AG04450 (cell line): ENCODE results near the gene IPPK. TPM values are rescaled to one million over a fixed set of nuclear protein-coding genes. Genes with fewer than 3 reads are reported as not detected.

Experiments used
- CTCF ChIA-PET: fragments of 300-600, 350-600 bp; formaldehyde crosslinking; extraction: SDS; loops from one replicate; lab custom pipeline; 2022; ENCODE audit warnings: antibody characterized with exemption, inconsistent platforms; lab: Charles Lee
- POLR2A ChIA-PET: fragments of 350-600 bp; formaldehyde crosslinking; extraction: SDS; loops from one replicate; lab custom pipeline; 2021; ENCODE audit warnings: antibody characterized with exemption, inconsistent platforms; lab: Yijun Ruan, JAX
- DNase-seq: peaks from one replicate; pipeline ENCODE4 v3.0.0-alpha.2; 2011; ENCODE audit warnings: low read depth, low spot score
- H3K27ac ChIP-seq: one replicate; pipeline ENCODE4 v1.5.1; 2012; ENCODE audit warnings: low read depth, low read length, control low read depth
- H3K27me3 ChIP-seq: one replicate; pipeline ENCODE4 v1.6.0; 2012; ENCODE audit warnings: low read length; ENCODE audit not compliant: control insufficient read depth, insufficient read depth
- H3K4me3 ChIP-seq: 2 replicates; pipeline ENCODE4 v1.5.1; 2011; ENCODE audit warnings: mild to moderate bottlenecking, low read depth, low read length, control low read depth
- H3K9me3 ChIP-seq: 2 replicates; pipeline ENCODE4 v1.5.1; 2012; ENCODE audit warnings: low read length; ENCODE audit not compliant: control insufficient read depth, insufficient read depth
- CTCF ChIP-seq: IDR thresholded peaks from 2 replicates; pipeline ENCODE4 v1.5.1; 2011; ENCODE audit warnings: low read depth, low read length, control low read depth, inconsistent platforms
- polyA plus RNA-seq: library from polyadenylated mRNA; depleted of rRNA; stranded (reverse); fragments of >200 nt; gene quantifications from 2 replicates; pipeline ENCODE4 v1.2.3, GENCODE V29; 2011

The IPPK gene
- polyA plus RNA-seq, 1 experiment: 15.1 TPM

- CTCF ChIA-PET: no interaction called here
- H3K27me3 ChIP-seq: no peaks in the 10 kb centered on the region
- no peaks in the 10 kb centered on the region for H3K9me3 ChIP-seq
- no peak for TF ChIP-seq CTCF
- H3K4me3 ChIP-seq: no peak overlapping the region
- no peak for DNase-seq
- POLR2A ChIA-PET: no interaction called here
- no peak overlapping the region for H3K27ac ChIP-seq
Measured at GRCh38 chr9:92710368-92710767, 40.4 kb upstream of the IPPK start.

DNA sequence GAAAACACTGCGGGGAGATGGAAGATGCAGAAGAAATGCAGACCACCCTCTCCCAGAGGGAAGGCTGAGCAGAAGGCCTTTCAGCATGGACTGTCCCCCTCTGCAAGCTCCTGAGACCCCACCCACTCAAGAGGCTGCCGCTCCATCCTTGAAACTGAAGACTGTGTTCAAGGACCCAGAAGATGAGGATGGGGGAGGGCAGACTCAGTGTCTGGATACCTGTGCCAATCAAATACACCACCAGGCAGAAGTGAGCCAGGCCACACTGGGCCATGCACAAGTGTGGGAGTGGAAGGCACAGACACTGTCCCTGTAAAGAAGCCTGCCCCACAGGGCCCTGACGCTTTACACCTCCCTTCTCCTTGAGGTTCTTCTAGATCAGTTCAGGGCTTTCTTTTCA, 40.0 kb upstream of the IPPK start:
- Histone ChIP-seq H3K27ac (no peak overlapping the region), H3K9me3 (no peaks in the 10 kb centered on the region), H3K4me3 (no peak overlapping the region), H3K27me3 (no peaks in the 10 kb centered on the region)
- DNase-seq: no peak
- ChIA-PET CTCF (no interaction called here), POLR2A (no interaction called here)
- no peak for TF ChIP-seq CTCF

GRCh38 chr9:92709240-92709639, 39.3 kb upstream of the IPPK start:
- ChIA-PET POLR2A (no interaction called here), CTCF (no interaction called here)
- H3K27me3 ChIP-seq: no peaks in the 10 kb centered on the region
- H3K9me3 ChIP-seq: no peaks in the 10 kb centered on the region
- H3K27ac ChIP-seq: no peak overlapping the region
- H3K4me3 ChIP-seq: no peak overlapping the region
- no peak for TF ChIP-seq CTCF
- no peak for DNase-seq

GRCh38 chr9:92707530-92707929, 37.6 kb upstream of the IPPK start:
- no peak overlapping the region for H3K4me3 ChIP-seq
- CTCF ChIA-PET: interaction anchor here (1.0 to 1.4 kb wide), 2 partner anchors 8 to 10 kb away, joined by 4 to 5 read pairs; no protein-coding TSS in a partner anchor
- H3K9me3 ChIP-seq: no peaks in the 10 kb centered on the region
- no peak for DNase-seq
- TF ChIP-seq CTCF: no peak
- POLR2A ChIA-PET: no interaction called here
- H3K27me3 ChIP-seq: no peaks in the 10 kb centered on the region
- no peak overlapping the region for H3K27ac ChIP-seq

DNA sequence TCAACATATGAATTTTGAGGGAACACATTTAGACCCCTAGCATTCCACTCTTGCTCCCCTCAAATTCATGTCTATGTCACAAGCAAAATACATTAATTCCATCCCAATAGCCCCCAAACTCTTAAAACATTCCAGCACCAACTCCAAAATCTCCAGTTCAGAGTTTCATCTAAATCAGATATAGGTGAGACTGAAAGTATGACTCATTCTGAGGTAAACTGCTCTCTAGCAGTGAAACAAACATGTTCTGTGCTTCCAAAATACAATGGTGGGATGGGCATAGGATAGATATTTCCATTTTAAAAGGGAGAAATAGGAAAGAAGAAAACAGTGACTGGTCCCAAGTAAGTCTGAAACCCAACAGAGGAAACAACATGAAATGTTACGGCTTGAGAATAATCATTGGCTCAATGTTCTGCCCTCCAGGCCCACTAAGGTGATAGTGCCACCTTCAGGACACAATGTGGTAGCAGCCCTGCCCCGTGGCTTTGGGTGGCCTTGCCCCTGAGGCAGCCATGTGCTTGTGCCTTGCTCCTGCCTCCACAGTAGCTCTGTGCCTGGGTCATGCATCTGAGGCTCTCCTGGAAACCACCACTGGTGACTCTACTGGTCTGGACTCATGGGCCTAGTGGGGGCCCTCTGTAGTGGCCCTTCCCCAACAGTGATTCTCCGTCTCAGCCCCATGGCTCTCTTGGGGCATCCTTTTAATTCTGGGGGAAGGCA, 36.4 kb upstream of the IPPK start:
- H3K4me3 ChIP-seq: no peak overlapping the region
- peak; percentile 24; the same call in 1 of the 2 replicates for TF ChIP-seq CTCF
- no peak overlapping the region for H3K27ac ChIP-seq
- ChIA-PET CTCF (interaction anchor here (1.4 kb wide), 1 partner anchor 9 kb away, joined by 4 read pairs; no protein-coding TSS in a partner anchor), POLR2A (no interaction called here)
- no peaks in the 10 kb centered on the region for H3K27me3 ChIP-seq
- no peaks in the 10 kb centered on the region for H3K9me3 ChIP-seq
- no peak for DNase-seq
